Stimulated activated CD8-positive, alpha-beta memory T cell treated with anti-CD3 and anti-CD28 coated beads, Interleukin-2, amount 100 ng/mL, for 48 hours (primary cell): Measurements from ENCODE around the gene OSBPL2.

Experiments used
- DNase-seq, 2 donors: peaks; one replicate each; pipeline ENCODE4 v3.0.0-alpha.2; 2020; ENCODE audit warnings: low read depth in 2 of 2

OSBPL2 gene

GRCh38 chr20:62258499-62259293 is 20.4 kb downstream of the OSBPL2 start:
- no peak for DNase-seq

- no peak for DNase-seq
These were observed 20.9 kb downstream of the OSBPL2 start for GRCh38 chr20:62259294-62259565.

GRCh38 chr20:62262064-62262463 is 23.7 kb downstream of the OSBPL2 start:
- no peak for DNase-seq

- DNase-seq: no peak
These were observed 25.1 kb downstream of the OSBPL2 start for GRCh38 chr20:62263396-62263795.

- DNase-seq: no peak
These were observed 27.0 kb downstream of the OSBPL2 start for GRCh38 chr20:62265365-62265764.

- no peak for DNase-seq
These were observed 28.0 kb downstream of the OSBPL2 start for GRCh38 chr20:62266340-62266739.

- DNase-seq: no peak
These were observed 28.5 kb downstream of the OSBPL2 start for GRCh38 chr20:62266851-62267250.

GRCh38 chr20:62267543-62267942 is 29.2 kb downstream of the OSBPL2 start:
- DNase-seq: no peak

GRCh38 chr20:62268228-62268900 is 30.0 kb downstream of the OSBPL2 start:
- no peak for DNase-seq

GRCh38 chr20:62269378-62269777 is 31.1 kb downstream of the OSBPL2 start:
- no peak for DNase-seq

- no peak for DNase-seq
These were observed 31.6 kb downstream of the OSBPL2 start for GRCh38 chr20:62269871-62270270.

GRCh38 chr20:62272200-62272599 is 33.9 kb downstream of the OSBPL2 start:
- no peak for DNase-seq

- DNase-seq: no peak
These were observed 35.1 kb downstream of the OSBPL2 start for GRCh38 chr20:62273416-62273815.

- DNase-seq: no peak
These were observed 36.1 kb downstream of the OSBPL2 start for GRCh38 chr20:62274332-62274950.

GRCh38 chr20:62275219-62275618 is 36.9 kb downstream of the OSBPL2 start:
- no peak for DNase-seq

- no peak for DNase-seq
These were observed 38.1 kb downstream of the OSBPL2 start for GRCh38 chr20:62276439-62276838.

- DNase-seq: no peak
These were observed 38.9 kb downstream of the OSBPL2 start for GRCh38 chr20:62277253-62277652.

- DNase-seq: no peak
These were observed 42.0 kb downstream of the OSBPL2 start for GRCh38 chr20:62280303-62280702.

GRCh38 chr20:62281161-62281933 is 43.0 kb downstream of the OSBPL2 start:
- no peak for DNase-seq

GRCh38 chr20:62282103-62282502 is 43.8 kb downstream of the OSBPL2 start:
- no peak for DNase-seq

- no peak for DNase-seq
These were observed 44.7 kb downstream of the OSBPL2 start for GRCh38 chr20:62282877-62283503.

GRCh38 chr20:62284448-62284847 is 46.1 kb downstream of the OSBPL2 start:
- no peak for DNase-seq
